Prostate gland (tissue), 2 donors: Measurements from ENCODE around the gene TFF3. TPM values are rescaled to one million over a fixed set of nuclear protein-coding genes. Genes with fewer than 3 reads are reported as not detected.

Experiments
- DNase-seq: peaks from one replicate; pipeline ENCODE4 v3.0.0-alpha.2; 2019; ENCODE audit warnings: low spot score
- H3K27ac ChIP-seq, 2 donors: fragments of 200-600 bp; sonication (generic); 2 replicates each; pipeline ENCODE4 v1.5.1; 2017 to 2019
- H3K27me3 ChIP-seq: fragments of 200-600 bp; sonication (generic); replicated peaks from 2 replicates; pipeline ENCODE4 v1.5.1; 2019; ENCODE audit not compliant: insufficient read depth
- H3K36me3 ChIP-seq, 2 donors: fragments of 200-600 bp; sonication (generic); 1 replicate in 1 of 2; 2 replicates in 1 of 2; pipeline versions ENCODE4 v1.5.1 to v1.8.1; 2017 to 2019
- H3K4me1 ChIP-seq: fragments of 200-600 bp; sonication (generic); replicated peaks from 2 replicates; pipeline ENCODE4 v1.5.1; 2019
- H3K4me3 ChIP-seq, 2 donors: fragments of 200-600 bp; sonication (generic); 2 replicates each; pipeline ENCODE4 v1.5.1; 2017 to 2019
- H3K9me3 ChIP-seq: fragments of 200-600 bp; sonication (generic); 2 replicates; pipeline ENCODE4 v1.5.1; 2017
- CTCF ChIP-seq, 4 experiments: fragments of 200-600 bp in 2 of 4; fragments of 450-650 bp in 2 of 4; sonication (generic) in 2 of 4; IDR thresholded peaks; 1 replicate in 3 of 4; 2 replicates in 1 of 4; pipeline ENCODE4 v1.5.1; 2016 to 2019; ENCODE audit warnings: antibody characterized with exemption in 4 of 4, mild to moderate bottlenecking in 2 of 4, moderate library complexity in 2 of 4
- POLR2A ChIP-seq: fragments of 450-650 bp; IDR thresholded peaks from one replicate; pipeline ENCODE4 v1.6.1; 2016; ENCODE audit warnings: antibody characterized with exemption, mild to moderate bottlenecking
- POLR2AphosphoS5 ChIP-seq: sonication (generic); formaldehyde crosslinking; IDR thresholded peaks from one replicate; pipeline ENCODE4 v1.6.1; 2017; ENCODE audit warnings: antibody characterized with exemption
- whole genome bisulfite sequencing: methylation state at CpG from one replicate; pipeline ENCODE4 v1.1.5; 2018; 5-methylcytosine and 5-hydroxymethylcytosine counted together
- intact Hi-C: fragments of 100-400 bp; cut with DNase I; formaldehyde crosslinking; loops from one replicate; pipeline ENCODE4 v1.14.2; 2022
- total RNA-seq, 2 donors: library from RNA; depleted of rRNA; stranded (reverse); fragments of >200 nt; gene quantifications; one replicate each; pipeline ENCODE4 v1.1.0, GENCODE V29; 2016

Gene TFF3
- total RNA-seq, 2 donors from 2014 or later: 30.6 to 49.8 TPM

- no peak for DNase-seq
- H3K4me1 ChIP-seq: no peaks in the 10 kb centered on the region
- H3K4me3 ChIP-seq: no peak overlapping the region
- H3K27me3 ChIP-seq: no peaks in the 10 kb centered on the region
- no peaks in the 10 kb centered on the region for H3K9me3 ChIP-seq
- WGBS: 24% methylated on average over 10 of the region's 10 CpGs
- intact Hi-C loops: no loop called here
- no peak for TF ChIP-seq POLR2A
- H3K27ac ChIP-seq: no peak overlapping the region
- no peaks in the 10 kb centered on the region for H3K36me3 ChIP-seq
These were observed 20.8 kb upstream of the TFF3 start for GRCh38 chr21:42336054-42336453.

GRCh38 chr21:42332557-42333317, 17.5 kb upstream of the TFF3 start:
- no peak for DNase-seq
- no peaks in the 10 kb centered on the region for H3K9me3 ChIP-seq
- no peak for TF ChIP-seq POLR2A
- TF ChIP-seq CTCF (IDR thresholded peaks at IDR 0.05): no peak
- no peak for TF ChIP-seq POLR2AphosphoS5
- no peaks in the 10 kb centered on the region for H3K36me3 ChIP-seq
- WGBS: 52% methylated on average over 5 of the region's 5 CpGs
- H3K27ac ChIP-seq: no peak overlapping the region
- no peaks in the 10 kb centered on the region for H3K27me3 ChIP-seq
- intact Hi-C loops: no loop called here
- no peak overlapping the region for H3K4me3 ChIP-seq
- no peaks in the 10 kb centered on the region for H3K4me1 ChIP-seq

GRCh38 chr21:42331660-42332059, 16.5 kb upstream of the TFF3 start:
- DNase-seq: no peak
- Histone ChIP-seq H3K27me3 (no peaks in the 10 kb centered on the region), H3K4me3 (no peak overlapping the region), H3K9me3 (no peaks in the 10 kb centered on the region), H3K36me3 (no peaks in the 10 kb centered on the region), H3K4me1 (no peaks in the 10 kb centered on the region), H3K27ac (peak overlapping the region in 1 of 2 donors; percentile 42)
- TF ChIP-seq POLR2AphosphoS5: no peak
- TF ChIP-seq POLR2A: no peak
- no peak for TF ChIP-seq CTCF (IDR thresholded peaks at IDR 0.05)
- intact Hi-C loops: no loop called here

- H3K27me3 ChIP-seq: no peaks in the 10 kb centered on the region
- peak overlapping the region; percentile 13 to 42 for H3K27ac ChIP-seq
- no peak for DNase-seq
- H3K9me3 ChIP-seq: no peaks in the 10 kb centered on the region
- intact Hi-C loops: no loop called here
- no peaks in the 10 kb centered on the region for H3K4me1 ChIP-seq
- WGBS: 81% methylated on average over 4 of the region's 4 CpGs
- no peak overlapping the region for H3K4me3 ChIP-seq
- TF ChIP-seq POLR2A (no peak), CTCF (IDR thresholded peaks at IDR 0.05) (no peak), POLR2AphosphoS5 (peak; percentile 44)
- no peaks in the 10 kb centered on the region for H3K36me3 ChIP-seq
These were observed 15.5 kb upstream of the TFF3 start for GRCh38 chr21:42330380-42331371.

GRCh38 chr21:42324896-42325295, 9.7 kb upstream of the TFF3 start:
- whole genome bisulfite sequencing: 81% methylated on average over 6 of the region's 6 CpGs

More at GRCh38 chr21:42324896-42325295, 9.7 kb upstream of the TFF3 start:
- no peak for TF ChIP-seq POLR2A
- TF ChIP-seq CTCF (IDR thresholded peaks at IDR 0.05): no peak
- TF ChIP-seq POLR2AphosphoS5: no peak
- Histone ChIP-seq H3K4me1 (no peaks in the 10 kb centered on the region), H3K36me3 (no peaks in the 10 kb centered on the region), H3K9me3 (no peaks in the 10 kb centered on the region), H3K27me3 (no peaks in the 10 kb centered on the region), H3K27ac (no peak overlapping the region), H3K4me3 (no peak overlapping the region)
- intact Hi-C loops: no loop called here
- DNase-seq: no peak
